GM12874 (cell line): Measurements from ENCODE around the gene MT1F.

Experiments
- TF ChIP-seq, protein P1 (sequence below): IDR thresholded peaks from 2 replicates; pipeline ENCODE4 v1.5.1; 2011; ENCODE audit warnings: low read depth, mild to moderate bottlenecking, control low read depth, low read length, moderate library complexity; ENCODE audit not compliant: insufficient read depth

Gene MT1F

DNA sequence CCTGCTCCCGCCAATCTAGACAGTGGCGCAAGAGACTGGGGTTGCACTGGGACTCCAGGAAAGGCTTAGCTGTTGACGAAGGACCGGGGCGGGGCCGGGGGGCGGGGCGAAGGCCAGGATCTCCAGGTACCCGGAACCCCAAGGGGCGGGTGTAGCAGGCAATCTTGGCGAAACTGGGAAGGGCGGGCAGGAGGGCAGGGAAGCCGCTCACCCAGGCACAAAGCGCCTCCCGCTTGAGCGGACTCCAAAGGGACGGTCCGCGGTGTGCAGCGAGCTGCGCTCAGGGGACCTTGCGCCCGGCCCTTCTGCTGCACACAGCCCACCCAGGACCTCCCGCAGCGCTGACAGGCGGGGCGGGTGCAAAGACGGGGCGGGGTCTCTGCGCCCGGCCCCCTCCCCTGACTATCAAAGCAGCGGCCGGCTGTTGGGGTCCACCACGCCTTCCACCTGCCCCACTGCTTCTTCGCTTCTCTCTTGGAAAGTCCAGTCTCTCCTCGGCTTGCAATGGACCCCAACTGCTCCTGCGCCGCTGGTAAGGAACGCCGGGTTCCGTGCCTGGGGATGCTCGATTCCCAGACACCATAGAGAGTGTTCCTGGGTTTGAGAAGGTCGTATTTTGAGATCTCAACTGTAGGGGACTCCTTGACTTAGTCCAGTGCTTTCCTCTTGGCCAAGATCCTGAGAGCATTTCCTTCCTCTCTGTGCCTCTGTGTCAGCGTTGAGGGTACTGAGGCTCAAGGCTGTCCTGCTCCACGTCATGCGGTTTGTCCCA lies at the start of gene MT1F:
Gene MT1F (plus strand): TSS at position 405 of the 772 bp plus-strand sequence. CDS start 100 bp downstream, at position 505.
- TF ChIP-seq, protein P1, sequence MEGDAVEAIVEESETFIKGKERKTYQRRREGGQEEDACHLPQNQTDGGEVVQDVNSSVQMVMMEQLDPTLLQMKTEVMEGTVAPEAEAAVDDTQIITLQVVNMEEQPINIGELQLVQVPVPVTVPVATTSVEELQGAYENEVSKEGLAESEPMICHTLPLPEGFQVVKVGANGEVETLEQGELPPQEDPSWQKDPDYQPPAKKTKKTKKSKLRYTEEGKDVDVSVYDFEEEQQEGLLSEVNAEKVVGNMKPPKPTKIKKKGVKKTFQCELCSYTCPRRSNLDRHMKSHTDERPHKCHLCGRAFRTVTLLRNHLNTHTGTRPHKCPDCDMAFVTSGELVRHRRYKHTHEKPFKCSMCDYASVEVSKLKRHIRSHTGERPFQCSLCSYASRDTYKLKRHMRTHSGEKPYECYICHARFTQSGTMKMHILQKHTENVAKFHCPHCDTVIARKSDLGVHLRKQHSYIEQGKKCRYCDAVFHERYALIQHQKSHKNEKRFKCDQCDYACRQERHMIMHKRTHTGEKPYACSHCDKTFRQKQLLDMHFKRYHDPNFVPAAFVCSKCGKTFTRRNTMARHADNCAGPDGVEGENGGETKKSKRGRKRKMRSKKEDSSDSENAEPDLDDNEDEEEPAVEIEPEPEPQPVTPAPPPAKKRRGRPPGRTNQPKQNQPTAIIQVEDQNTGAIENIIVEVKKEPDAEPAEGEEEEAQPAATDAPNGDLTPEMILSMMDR = no peak

DNA sequence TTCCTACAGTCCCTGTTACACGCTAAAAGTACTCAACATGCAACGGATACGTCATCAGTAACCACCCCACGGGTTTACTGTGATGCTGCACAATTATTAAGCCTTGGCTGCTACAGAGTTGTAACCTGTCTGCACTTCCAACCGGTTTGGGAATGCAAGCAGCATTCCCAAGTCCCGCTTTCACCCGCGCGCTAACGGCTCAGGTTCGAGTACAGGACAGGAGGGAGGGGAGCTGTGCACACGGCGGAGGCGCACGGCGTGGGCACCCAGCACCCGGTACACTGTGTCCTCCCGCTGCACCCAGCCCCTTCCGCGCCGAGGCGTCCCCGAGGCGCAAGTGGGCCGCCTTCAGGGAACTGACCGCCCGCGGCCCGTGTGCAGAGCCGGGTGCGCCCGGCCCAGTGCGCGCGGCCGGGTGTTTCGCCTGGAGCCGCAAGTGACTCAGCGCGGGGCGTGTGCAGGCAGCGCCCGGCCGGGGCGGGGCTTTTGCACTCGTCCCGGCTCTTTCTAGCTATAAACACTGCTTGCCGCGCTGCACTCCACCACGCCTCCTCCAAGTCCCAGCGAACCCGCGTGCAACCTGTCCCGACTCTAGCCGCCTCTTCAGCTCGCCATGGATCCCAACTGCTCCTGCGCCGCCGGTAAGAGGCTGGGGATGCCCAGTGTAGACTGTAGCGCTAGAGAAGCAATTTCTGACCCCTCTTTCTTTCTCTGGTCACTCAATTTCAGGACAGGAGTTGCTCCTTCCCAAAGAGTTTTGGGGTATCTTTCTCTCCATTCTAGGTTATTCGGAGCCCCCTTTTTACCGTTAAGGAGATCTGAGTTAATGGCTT lies 49.5 kb upstream of the MT1F start, which contains the start of gene MT2A:
Gene MT2A (plus strand): TSS at position 542 of the 833 bp plus-strand sequence. CDS start 72 bp downstream, at position 614.
- TF ChIP-seq, protein P1 = no peak

DNA sequence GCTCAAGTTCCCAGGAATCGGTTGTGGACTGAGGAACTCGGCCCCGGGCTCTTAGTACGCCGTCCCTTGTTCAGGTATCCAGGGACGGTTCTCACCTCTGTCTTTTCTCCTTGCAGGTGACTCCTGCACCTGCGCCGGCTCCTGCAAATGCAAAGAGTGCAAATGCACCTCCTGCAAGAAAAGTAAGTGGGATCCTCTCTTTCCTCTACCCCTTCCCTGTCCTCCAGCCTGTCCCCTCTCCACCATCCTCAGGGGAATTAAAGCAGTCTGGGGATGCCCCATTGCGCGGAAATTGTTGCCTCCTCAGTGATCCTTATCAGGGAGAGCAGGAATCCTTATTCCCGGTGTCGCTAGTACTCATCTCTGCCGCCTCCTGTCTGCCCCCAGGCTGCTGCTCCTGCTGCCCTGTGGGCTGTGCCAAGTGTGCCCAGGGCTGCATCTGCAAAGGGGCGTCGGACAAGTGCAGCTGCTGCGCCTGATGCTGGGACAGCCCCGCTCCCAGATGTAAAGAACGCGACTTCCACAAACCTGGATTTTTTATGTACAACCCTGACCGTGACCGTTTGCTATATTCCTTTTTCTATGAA lies 48.8 kb upstream of the MT1F start:
- TF ChIP-seq, protein P1 = no peak

DNA sequence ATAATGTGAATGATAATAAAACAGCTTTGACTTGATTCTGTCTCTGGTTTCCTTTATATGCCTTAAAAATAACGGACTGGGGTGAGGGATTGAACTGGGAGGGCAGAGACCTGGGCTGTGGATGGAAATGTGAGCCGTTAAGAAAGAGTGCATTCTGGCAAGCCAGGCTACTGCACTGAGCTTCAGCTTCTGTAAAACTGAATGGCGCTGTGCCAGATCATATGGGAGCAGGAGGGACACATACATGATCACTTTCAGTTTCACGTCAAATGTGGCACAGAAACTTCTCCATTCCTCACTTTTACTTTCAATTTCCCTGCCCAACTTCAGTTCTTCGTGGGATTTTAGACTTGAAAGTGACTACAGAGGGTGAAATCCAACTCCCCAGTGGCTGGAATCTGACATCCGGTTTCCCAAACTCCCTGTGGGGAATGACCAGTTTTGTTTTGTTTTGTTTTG lies 48.3 kb upstream of the MT1F start:
- TF ChIP-seq, protein P1 = no peak

DNA sequence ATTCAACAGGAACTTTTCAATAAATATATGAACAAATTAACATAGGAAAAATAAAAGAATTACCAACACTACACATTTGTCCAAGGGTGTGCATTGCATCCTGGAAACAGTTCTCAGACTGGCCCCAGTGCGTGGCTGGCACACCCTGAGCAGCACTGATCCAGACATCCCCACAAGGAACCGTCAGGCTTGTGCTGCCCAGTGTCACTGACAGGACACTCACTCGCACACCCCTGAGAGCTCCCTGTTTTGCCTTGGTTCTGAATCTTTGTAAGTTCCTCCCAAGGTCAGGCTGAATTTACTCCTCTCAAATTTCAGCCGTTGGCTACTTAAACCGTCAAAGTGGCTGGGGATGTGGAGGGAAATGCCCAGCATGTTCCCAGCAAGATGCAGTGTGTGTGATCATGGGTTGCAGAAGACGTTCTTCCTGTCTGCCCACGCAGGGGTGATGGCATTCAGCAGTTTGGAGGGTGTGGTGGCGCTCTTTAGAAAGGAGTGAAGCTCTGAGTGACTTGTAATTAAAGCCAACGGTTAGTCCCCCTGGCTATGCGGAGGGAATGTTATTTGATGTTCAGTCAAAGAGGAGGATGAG lies 47.6 kb upstream of the MT1F start:
- TF ChIP-seq, protein P1 = no peak

DNA sequence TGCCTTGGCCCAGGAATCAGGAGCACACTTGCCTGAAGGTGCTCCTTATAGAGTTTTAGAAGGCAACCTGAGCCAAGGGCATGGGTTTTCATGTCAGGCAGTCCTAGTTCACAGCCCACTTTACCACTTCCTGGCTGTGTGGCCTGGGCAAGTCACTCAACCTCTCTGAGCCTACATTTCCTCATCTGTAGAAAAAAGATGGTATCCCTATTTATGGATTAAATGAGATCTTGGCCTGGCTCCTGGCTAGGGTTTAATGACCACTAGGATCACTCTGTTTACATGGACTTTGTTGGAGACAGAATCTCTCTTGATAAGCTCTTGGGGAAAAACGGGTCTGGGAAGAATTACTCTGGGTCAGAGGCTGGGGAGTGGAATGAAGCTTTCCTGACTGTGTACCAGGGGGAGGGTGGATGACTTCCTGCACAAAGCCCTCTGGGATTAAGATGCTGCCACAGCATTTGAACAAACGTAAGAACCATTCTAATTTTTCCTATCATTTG lies 47.1 kb upstream of the MT1F start:
- TF ChIP-seq, protein P1 = no peak
